Esophagus muscularis mucosa (tissue), 3 donors: ENCODE data around the gene ASXL1.

Experiments used
- POLR2A ChIP-seq: fragments of 450-650 bp; IDR thresholded peaks from one replicate; pipeline ENCODE4 v1.6.1; 2017; ENCODE audit warnings: antibody characterized with exemption, moderate library complexity, mild to moderate bottlenecking, low read depth
- POLR2AphosphoS5 ChIP-seq, 2 donors: sonication (generic); formaldehyde crosslinking; IDR thresholded peaks; one replicate each; pipeline ENCODE4 v1.6.1; 2017; ENCODE audit warnings: antibody characterized with exemption in 2 of 2
- TF ChIP-seq, protein P1 (sequence below), 3 experiments: fragments of 200-600 bp in 2 of 3; fragments of 450-650 bp in 1 of 3; sonication (generic) in 2 of 3; IDR thresholded peaks; one replicate each; pipeline ENCODE4 v1.5.1; 2017 to 2019; ENCODE audit warnings: antibody characterized with exemption in 3 of 3, mild to moderate bottlenecking in 2 of 3, moderate library complexity in 1 of 3

DNA sequence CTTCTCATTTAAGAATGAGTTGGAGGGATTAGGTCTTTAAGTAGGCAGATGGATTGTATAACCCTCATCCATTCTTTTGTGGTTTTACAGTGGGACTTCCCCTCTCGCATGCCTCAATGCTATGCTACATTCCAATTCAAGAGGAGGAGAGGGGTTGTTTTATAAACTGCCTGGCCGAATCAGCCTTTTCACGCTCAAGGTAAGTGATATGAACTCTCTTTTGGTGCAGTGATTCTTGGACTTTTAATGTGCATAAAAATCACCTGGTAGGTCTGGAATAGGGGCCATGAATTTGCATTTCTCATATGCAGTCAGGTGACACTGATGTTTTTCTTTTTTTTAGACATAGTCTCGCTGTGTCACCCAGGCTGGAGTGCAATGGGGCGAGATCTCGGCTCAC is 10.8 kb downstream of the ASXL1 start:
- TF ChIP-seq, protein P1, sequence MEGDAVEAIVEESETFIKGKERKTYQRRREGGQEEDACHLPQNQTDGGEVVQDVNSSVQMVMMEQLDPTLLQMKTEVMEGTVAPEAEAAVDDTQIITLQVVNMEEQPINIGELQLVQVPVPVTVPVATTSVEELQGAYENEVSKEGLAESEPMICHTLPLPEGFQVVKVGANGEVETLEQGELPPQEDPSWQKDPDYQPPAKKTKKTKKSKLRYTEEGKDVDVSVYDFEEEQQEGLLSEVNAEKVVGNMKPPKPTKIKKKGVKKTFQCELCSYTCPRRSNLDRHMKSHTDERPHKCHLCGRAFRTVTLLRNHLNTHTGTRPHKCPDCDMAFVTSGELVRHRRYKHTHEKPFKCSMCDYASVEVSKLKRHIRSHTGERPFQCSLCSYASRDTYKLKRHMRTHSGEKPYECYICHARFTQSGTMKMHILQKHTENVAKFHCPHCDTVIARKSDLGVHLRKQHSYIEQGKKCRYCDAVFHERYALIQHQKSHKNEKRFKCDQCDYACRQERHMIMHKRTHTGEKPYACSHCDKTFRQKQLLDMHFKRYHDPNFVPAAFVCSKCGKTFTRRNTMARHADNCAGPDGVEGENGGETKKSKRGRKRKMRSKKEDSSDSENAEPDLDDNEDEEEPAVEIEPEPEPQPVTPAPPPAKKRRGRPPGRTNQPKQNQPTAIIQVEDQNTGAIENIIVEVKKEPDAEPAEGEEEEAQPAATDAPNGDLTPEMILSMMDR (IDR thresholded peaks at IDR 0.05), result no peak
- TF ChIP-seq POLR2AphosphoS5 (IDR thresholded peaks at IDR 0.05) (no peak), POLR2A (no peak)
